H1 (cell line): ENCODE results near the gene RANBP17. TPM values are rescaled to one million over a fixed set of nuclear protein-coding genes. Genes with fewer than 3 reads are reported as not detected.

Experiments
- CTCF ChIA-PET: fragments of 300-600 bp; sonication (Branson Sonifier 250); formaldehyde crosslinking; loops from one replicate; lab custom pipeline; 2021; ENCODE audit not compliant: partially characterized antibody; lab: Charles Lee
- POLR2A ChIA-PET: fragments of 300-600 bp; sonication (Branson Sonifier 250); formaldehyde crosslinking; loops from one replicate; lab custom pipeline; 2021; ENCODE audit warnings: inconsistent platforms; ENCODE audit not compliant: partially characterized antibody; lab: Charles Lee
- DNase-seq, 2 experiments: peaks; one replicate each; pipeline versions ENCODE4 v3.0.0 to v3.0.0-alpha.2; 2010 to 2022; ENCODE audit warnings: low spot score in 2 of 2, low read depth in 1 of 2, mixed read lengths in 1 of 2
- FAIRE-seq: peaks from 2 replicates; lab custom pipeline; 2011; peaks lifted over from hg19 to GRCh38; lab: Jason Lieb, UNC
- H2AFZ ChIP-seq: 2 replicates; pipeline ENCODE4 v1.8.1; 2012; ENCODE audit warnings: low read length, inconsistent platforms
- H2AK5ac ChIP-seq: 2 replicates; pipeline ENCODE4 v1.6.1; 2013; ENCODE audit warnings: low read depth, low read length
- H2BK120ac ChIP-seq: replicated peaks from 2 replicates; pipeline ENCODE3; 2013; ENCODE audit warnings: low read depth, low read length, inconsistent platforms
- H2BK12ac ChIP-seq: 2 replicates; pipeline ENCODE4 v1.6.1; 2013; ENCODE audit warnings: low read depth, low read length
- H2BK15ac ChIP-seq: 2 replicates; pipeline ENCODE4 v1.6.1; 2013; ENCODE audit warnings: low read length
- H2BK20ac ChIP-seq: 2 replicates; pipeline ENCODE4 v1.6.1; 2013; ENCODE audit warnings: low read length
- H2BK5ac ChIP-seq: 2 replicates; pipeline ENCODE4 v1.6.1; 2013; ENCODE audit warnings: low read depth, low read length
- H3K14ac ChIP-seq: 2 replicates; pipeline ENCODE4 v1.6.1; 2013; ENCODE audit warnings: inconsistent platforms; ENCODE audit not compliant: insufficient read length
- H3K18ac ChIP-seq: 2 replicates; pipeline ENCODE4 v1.6.1; 2013; ENCODE audit warnings: low read length; ENCODE audit errors: extremely low read depth
- H3K23ac ChIP-seq: 2 replicates; pipeline ENCODE4 v1.6.1; 2013; ENCODE audit warnings: inconsistent platforms; ENCODE audit not compliant: insufficient read length
- H3K23me2 ChIP-seq: 2 replicates; pipeline ENCODE4 v1.6.1; 2013; ENCODE audit warnings: low read depth, low read length
- H3K27ac ChIP-seq: 2 replicates; pipeline ENCODE4 v1.6.1; 2011; ENCODE audit warnings: low read depth, low read length, inconsistent platforms
- H3K27me3 ChIP-seq, 4 experiments: replicated peaks in 1 of 4; 1 replicate in 1 of 4; 2 replicates in 3 of 4; pipeline versions ENCODE4 v1.6.1 to v1.8.1; 2011 to 2013; ENCODE audit warnings: low read length in 3 of 4, mild to moderate bottlenecking in 3 of 4, inconsistent platforms in 2 of 4, mixed read lengths in 2 of 4, moderate library complexity in 1 of 4; ENCODE audit not compliant: control insufficient read depth in 3 of 4, insufficient read depth in 3 of 4; ENCODE audit errors: extremely low read depth in 1 of 4
- H3K36me3 ChIP-seq, 4 experiments: 2 replicates each; pipeline versions ENCODE4 v1.6.1 to v1.8.1; 2011 to 2013; ENCODE audit warnings: mild to moderate bottlenecking in 4 of 4, low read length in 3 of 4, moderate library complexity in 2 of 4, control low read depth in 1 of 4, inconsistent platforms in 1 of 4; ENCODE audit not compliant: insufficient read depth in 4 of 4, control insufficient read depth in 2 of 4
- H3K4ac ChIP-seq: replicated peaks from 2 replicates; pipeline ENCODE3; 2013; ENCODE audit warnings: low read length, low read depth, mixed read lengths, inconsistent platforms; ENCODE audit not compliant: insufficient read length
- H3K4me1 ChIP-seq, 4 experiments: replicated peaks in 1 of 4; 1 replicate in 1 of 4; 2 replicates in 3 of 4; pipeline versions ENCODE4 v1.6.1 to v1.8.1; 2011 to 2013; ENCODE audit warnings: low read length in 3 of 4, inconsistent platforms in 2 of 4, mixed read lengths in 1 of 4; ENCODE audit not compliant: insufficient read depth in 4 of 4, control insufficient read depth in 3 of 4
- H3K4me2 ChIP-seq, 2 experiments: 2 replicates each; pipeline versions ENCODE4 v1.6.1 to v1.8.1; 2011 to 2013; ENCODE audit warnings: low read depth in 2 of 2, low read length in 2 of 2, control low read depth in 1 of 2, inconsistent platforms in 1 of 2, mild to moderate bottlenecking in 1 of 2; ENCODE audit not compliant: insufficient read depth in 1 of 2
- H3K4me3 ChIP-seq, 4 experiments: fragments of 200-600, 300-600 bp in 1 of 4; sonication (generic), shearing (Covaris generic), sonication (Bioruptor Twin) in 1 of 4; 2 replicates each; pipeline versions ENCODE4 v1.5.1 to v1.8.1; 2011 to 2016; ENCODE audit warnings: low read length in 4 of 4, low read depth in 3 of 4, control low read depth in 2 of 4, inconsistent platforms in 2 of 4, mild to moderate bottlenecking in 2 of 4, mixed read lengths in 1 of 4, moderate library complexity in 1 of 4; ENCODE audit not compliant: insufficient read depth in 2 of 4; ENCODE audit errors: extremely low read depth in 1 of 4
- H3K56ac ChIP-seq: replicated peaks from 2 replicates; pipeline ENCODE3; 2013; ENCODE audit warnings: low read depth, mild to moderate bottlenecking, mixed read lengths, low read length, inconsistent platforms; ENCODE audit not compliant: insufficient read length
- H3K79me1 ChIP-seq: 2 replicates; pipeline ENCODE4 v1.6.1; 2013; ENCODE audit warnings: low read depth, low read length, control low read depth
- H3K79me2 ChIP-seq, 2 experiments: 2 replicates each; pipeline versions ENCODE4 v1.6.1 to v1.8.1; 2012 to 2013; ENCODE audit warnings: low read length in 2 of 2, mild to moderate bottlenecking in 2 of 2, inconsistent platforms in 1 of 2; ENCODE audit not compliant: insufficient read depth in 2 of 2, control insufficient read depth in 1 of 2
- H3K9ac ChIP-seq, 4 experiments: replicated peaks in 1 of 4; 1 replicate in 1 of 4; 2 replicates in 3 of 4; pipeline versions ENCODE4 v1.6.1 to v1.8.1; 2011 to 2013; ENCODE audit warnings: low read depth in 3 of 4, low read length in 3 of 4, control low read depth in 2 of 4, mild to moderate bottlenecking in 2 of 4, moderate library complexity in 2 of 4, inconsistent platforms in 1 of 4; ENCODE audit errors: extremely low read depth in 1 of 4
- H3K9me3 ChIP-seq, 2 experiments: 2 replicates each; pipeline versions ENCODE4 v1.6.1 to v1.8.1; 2012 to 2013; ENCODE audit warnings: mild to moderate bottlenecking in 2 of 2, moderate library complexity in 2 of 2, control low read depth in 1 of 2, inconsistent platforms in 1 of 2, low read depth in 1 of 2, low read length in 1 of 2, mixed read lengths in 1 of 2; ENCODE audit not compliant: insufficient read depth in 2 of 2
- H4K20me1 ChIP-seq, 2 experiments: replicated peaks in 1 of 2; 2 replicates each; pipeline versions ENCODE3 to v1.8.1; 2011 to 2013; ENCODE audit warnings: inconsistent platforms in 2 of 2, low read length in 2 of 2, mild to moderate bottlenecking in 1 of 2; ENCODE audit not compliant: insufficient read depth in 2 of 2, control insufficient read depth in 1 of 2
- H4K5ac ChIP-seq: 2 replicates; pipeline ENCODE4 v1.6.1; 2013; ENCODE audit warnings: low read length, low read depth, mixed read lengths, inconsistent platforms; ENCODE audit not compliant: insufficient read length
- H4K8ac ChIP-seq: 2 replicates; pipeline ENCODE4 v1.8.0; 2013; ENCODE audit warnings: mild to moderate bottlenecking, moderate library complexity, low read length, inconsistent platforms; ENCODE audit not compliant: insufficient read depth; ENCODE audit errors: extremely low read depth
- H4K91ac ChIP-seq: replicated peaks from 2 replicates; pipeline ENCODE3; 2013; ENCODE audit warnings: low read length, mixed read lengths, inconsistent platforms; ENCODE audit not compliant: insufficient read length
- BACH1 ChIP-seq: IDR thresholded peaks from 2 replicates; pipeline ENCODE4 v1.6.1; 2012; ENCODE audit warnings: low read length, improper control_type of control experiment
- CBX8 ChIP-seq: fragments of 300-800, 300-1000 bp; sonication (generic); IDR thresholded peaks from 2 replicates; pipeline ENCODE4 v1.7.1; 2016; ENCODE audit warnings: low read depth, low read length, borderline replicate concordance
- CTCF ChIP-seq, 3 experiments: IDR thresholded peaks; 1 replicate in 2 of 3; 2 replicates in 1 of 3; pipeline versions ENCODE4 v1.5.1 to v1.6.1; 2011; ENCODE audit warnings: low read length in 3 of 3, mild to moderate bottlenecking in 3 of 3, inconsistent platforms in 2 of 3, low read depth in 1 of 3, moderate library complexity in 1 of 3; ENCODE audit not compliant: insufficient read depth in 1 of 3; ENCODE audit errors: control extremely low read depth in 1 of 3
- EZH2 ChIP-seq: fragments of 200-600 bp; sonication (generic); IDR thresholded peaks from 2 replicates; pipeline ENCODE4 v1.7.1; 2012; ENCODE audit warnings: low read depth, mild to moderate bottlenecking, moderate library complexity, low read length, inconsistent platforms; ENCODE audit not compliant: severe bottlenecking
- GABPA ChIP-seq: IDR thresholded peaks from 2 replicates; pipeline ENCODE4 v1.6.1; 2011; ENCODE audit warnings: mild to moderate bottlenecking, low read length, moderate library complexity, borderline replicate concordance; ENCODE audit not compliant: insufficient read depth
- RAD21 ChIP-seq, 2 experiments: IDR thresholded peaks in 1 of 2; conservative IDR thresholded peaks in 1 of 2; 2 replicates each; pipeline ENCODE4 v1.6.1; 2011; ENCODE audit warnings: low read depth in 2 of 2, low read length in 2 of 2, improper control_type of control experiment in 1 of 2, inconsistent platforms in 1 of 2, mild to moderate bottlenecking in 1 of 2, moderate library complexity in 1 of 2
- SP1 ChIP-seq: IDR thresholded peaks from 2 replicates; pipeline ENCODE4 v1.6.1; 2011; ENCODE audit warnings: low read depth, low read length
- YY1 ChIP-seq: IDR thresholded peaks from 2 replicates; pipeline ENCODE4 v1.6.1; 2011; ENCODE audit warnings: low read depth, mild to moderate bottlenecking, low read length
- WGBS, 2 experiments: shearing (Covaris generic) in 1 of 2; methylation state at CpG; one replicate each; pipeline versions ENCODE4 v1.1.6 to v1.1.7; 2013 to 2015; ENCODE audit warnings: low lambda C conversion rate in 2 of 2, mixed read lengths in 2 of 2, inconsistent platforms in 1 of 2, low coverage in 1 of 2, missing lambda C conversion rate in 1 of 2; ENCODE audit not compliant: insufficient replicate concordance in 2 of 2, insufficient coverage in 1 of 2, insufficient read length in 1 of 2; ENCODE audit errors: extremely low coverage in 1 of 2, missing lambda C conversion rate in 1 of 2; 5-methylcytosine and 5-hydroxymethylcytosine counted together
- polyA plus RNA-seq, 7 experiments: library from polyadenylated mRNA; depleted of rRNA in 3 of 7; stranded (reverse) in 5 of 7; unstranded in 2 of 7; fragments of >200 nt in 5 of 7; fragments of 200-250 nt in 2 of 7; gene quantifications; 1 replicate in 5 of 7; 2 replicates in 1 of 7; 4 replicates in 1 of 7; pipeline versions ENCODE4 v1.2.1 to v1.2.3, GENCODE V29; 2011 to 2013; ENCODE audit warnings: missing spikeins in 2 of 7, mixed read lengths in 2 of 7
- total RNA-seq: library from RNA; stranded (reverse); fragmentation: NEBNext Ultra II Directional; extraction: Animal tissue kit (Norgen Biotek cat#: 25700); gene quantifications from 2 replicates; pipeline ENCODE4 v1.2.1, GENCODE V29; 2021

The RANBP17 gene
- total and polyA plus RNA-seq, 2 of the 8 experiments (the other 6 are each of a cell fraction or from before 2014, with no cell fraction given): 8.6 to 21.3 TPM

GRCh38 chr5:171310212-171310818 is 448.5 kb downstream of the RANBP17 start:
- peaks cover 0 to 38% (median 18%) of the 10 kb centered on the region in 4 experiments; a peak in 6 of 7 replicates for H3K4me1 ChIP-seq
- WGBS, 2 experiments: 4% methylated on average over 20 of the region's 41 CpGs; no CpG with 5 or more reads in 1 of the 2 experiments
- FAIRE-seq (no peak), DNase-seq (peak in 1 of 2 experiments; percentile 78)
- H3K27me3 ChIP-seq: peaks cover 93 to 100% (median 99%) of the 10 kb centered on the region in 4 experiments
- no peak overlapping the region for H3K4ac ChIP-seq
- ChIA-PET CTCF (interaction anchor here (0.7 to 6.3 kb wide), 7 partner anchors 8 to 101 kb away, joined by 3 to 40 read pairs (median 6); no protein-coding TSS in a partner anchor), POLR2A (interaction anchor here (0.8 to 1.1 kb wide), 3 partner anchors 8 to 78 kb away, joined by 3 read pairs; no protein-coding TSS in a partner anchor)
- no peak overlapping the region for H2BK20ac ChIP-seq
- H3K14ac ChIP-seq: no peak overlapping the region
- no peaks in the 10 kb centered on the region for H3K79me2 ChIP-seq
- H3K23me2 ChIP-seq: peaks cover 2% of the 10 kb centered on the region; the same call in 1 of the 2 replicates
- H3K23ac ChIP-seq: no peak overlapping the region
- peak; percentile 9 to 40; a peak in 2 of 4 replicates for TF ChIP-seq RAD21 (IDR thresholded peaks at IDR 0.05 in 1 of 2, conservative IDR thresholded peaks at IDR 0.05 in 1 of 2; ENCODE audit: low read depth in 2 of 2, low read length in 2 of 2)
- peak in 2 of 3 experiments; percentile 53 to 76; a peak in 3 of 4 replicates for TF ChIP-seq CTCF (IDR thresholded peaks at IDR 0.05; ENCODE audit: control extremely low read depth in 1 of 3, insufficient read depth in 1 of 3, low read depth in 1 of 3, low read length in 3 of 3)
- no peak for TF ChIP-seq GABPA
- 0 out of 2 replicates have a peak, but pooled peaks have one; percentile 30 for TF ChIP-seq YY1
- peak; percentile 60 for TF ChIP-seq BACH1
- 0 out of 2 replicates have a peak, but pooled peaks have one; percentile 82 for TF ChIP-seq CBX8
- TF ChIP-seq EZH2: peak; percentile 62
- no peak for TF ChIP-seq SP1
- H4K8ac ChIP-seq: no peak overlapping the region
- no peaks in the 10 kb centered on the region; a peak in 1 of 4 replicates for H3K9me3 ChIP-seq
- peaks cover 0 to 22% (median 0%) of the 10 kb centered on the region in 4 experiments; a peak in 1 of 8 replicates for H3K36me3 ChIP-seq
- no peak overlapping the region for H3K9ac ChIP-seq
- H2BK15ac ChIP-seq: no peak overlapping the region
- peak overlapping the region in 1 of 4 experiments; percentile 51; a peak in 3 of 8 replicates for H3K4me3 ChIP-seq
- no peak overlapping the region for H4K5ac ChIP-seq
- H4K20me1 ChIP-seq: peaks cover 21 to 47% of the 10 kb centered on the region in 2 experiments
- H3K18ac ChIP-seq: no peak overlapping the region
- no peak overlapping the region for H3K27ac ChIP-seq
- H4K91ac ChIP-seq: no peak overlapping the region
- no peak overlapping the region for H2AFZ ChIP-seq
- H3K56ac ChIP-seq: no peak overlapping the region
- no peak overlapping the region for H2BK12ac ChIP-seq
- no peak overlapping the region for H2AK5ac ChIP-seq
- H2BK120ac ChIP-seq: no peak overlapping the region
- H3K79me1 ChIP-seq: no peaks in the 10 kb centered on the region
- no peak overlapping the region for H2BK5ac ChIP-seq
- H3K4me2 ChIP-seq: peak overlapping the region; percentile 55 to 74
